GM12865 (cell line): ENCODE results near the gene PRKN.

Source experiments
- DNase-seq: peaks from one replicate; pipeline ENCODE4 v3.0.0; 2010; ENCODE audit warnings: low read depth
- H3K4me3 ChIP-seq: 2 replicates; pipeline ENCODE4 v1.5.1; 2011; ENCODE audit warnings: mild to moderate bottlenecking, low read depth, low read length, control low read depth
- CTCF ChIP-seq: IDR thresholded peaks from 2 replicates; pipeline ENCODE4 v1.5.1; 2011; ENCODE audit warnings: low read length, control low read depth, low read depth, inconsistent platforms; ENCODE audit not compliant: insufficient read depth; ENCODE audit errors: missing control alignments

PRKN gene

GRCh38 chr6:162085561-162085960 is 642.0 kb downstream of the PRKN start:
- DNase-seq, result no peak
- TF ChIP-seq CTCF, result no peak
- no peak overlapping the region for H3K4me3 ChIP-seq

GRCh38 chr6:162082520-162082919 is 645.0 kb downstream of the PRKN start:
- no peak for TF ChIP-seq CTCF
- DNase-seq, result no peak

GRCh38 chr6:162078667-162079066 is 648.9 kb downstream of the PRKN start:
- H3K4me3 ChIP-seq, result no peak overlapping the region
- TF ChIP-seq CTCF, result no peak
- no peak for DNase-seq

More at GRCh38 chr6:162082520-162082919, 645.0 kb downstream of the PRKN start:
- H3K4me3 ChIP-seq, result no peak overlapping the region

- no peak overlapping the region for H3K4me3 ChIP-seq
- DNase-seq, result no peak
- TF ChIP-seq CTCF, result no peak
Observed at GRCh38 chr6:162078126-162078525, 649.4 kb downstream of the PRKN start.

- no peak overlapping the region for H3K4me3 ChIP-seq
- DNase-seq, result no peak
- no peak for TF ChIP-seq CTCF
Observed at GRCh38 chr6:162076816-162077215, 650.8 kb downstream of the PRKN start.

GRCh38 chr6:162074641-162075275 is 652.8 kb downstream of the PRKN start:
- no peak for TF ChIP-seq CTCF
- H3K4me3 ChIP-seq, result no peak overlapping the region
- DNase-seq, result no peak

GRCh38 chr6:162070639-162071038 is 656.9 kb downstream of the PRKN start:
- H3K4me3 ChIP-seq, result no peak overlapping the region
- TF ChIP-seq CTCF, result no peak
- no peak for DNase-seq
